GM21576 (cell line): ENCODE measurements around the gene DIPK1A.
A peak's percentile ranks its signal among the peaks of the same experiment; 100 is the strongest.
"Not testable (repeated sequence)": the region's sequence is repeated elsewhere in the genome, so short reads cannot be mapped to it uniquely, and the experiment has no call there.

ENCODE experiments used
- ATAC-seq: cut with Tn5 transposase; IDR thresholded peaks from one replicate; pipeline ENCODE4 v1.9.1; 2021; ENCODE audit warnings: mild to moderate bottlenecking, moderate library complexity; ENCODE audit not compliant: unreplicated experiment

DIPK1A gene

DNA sequence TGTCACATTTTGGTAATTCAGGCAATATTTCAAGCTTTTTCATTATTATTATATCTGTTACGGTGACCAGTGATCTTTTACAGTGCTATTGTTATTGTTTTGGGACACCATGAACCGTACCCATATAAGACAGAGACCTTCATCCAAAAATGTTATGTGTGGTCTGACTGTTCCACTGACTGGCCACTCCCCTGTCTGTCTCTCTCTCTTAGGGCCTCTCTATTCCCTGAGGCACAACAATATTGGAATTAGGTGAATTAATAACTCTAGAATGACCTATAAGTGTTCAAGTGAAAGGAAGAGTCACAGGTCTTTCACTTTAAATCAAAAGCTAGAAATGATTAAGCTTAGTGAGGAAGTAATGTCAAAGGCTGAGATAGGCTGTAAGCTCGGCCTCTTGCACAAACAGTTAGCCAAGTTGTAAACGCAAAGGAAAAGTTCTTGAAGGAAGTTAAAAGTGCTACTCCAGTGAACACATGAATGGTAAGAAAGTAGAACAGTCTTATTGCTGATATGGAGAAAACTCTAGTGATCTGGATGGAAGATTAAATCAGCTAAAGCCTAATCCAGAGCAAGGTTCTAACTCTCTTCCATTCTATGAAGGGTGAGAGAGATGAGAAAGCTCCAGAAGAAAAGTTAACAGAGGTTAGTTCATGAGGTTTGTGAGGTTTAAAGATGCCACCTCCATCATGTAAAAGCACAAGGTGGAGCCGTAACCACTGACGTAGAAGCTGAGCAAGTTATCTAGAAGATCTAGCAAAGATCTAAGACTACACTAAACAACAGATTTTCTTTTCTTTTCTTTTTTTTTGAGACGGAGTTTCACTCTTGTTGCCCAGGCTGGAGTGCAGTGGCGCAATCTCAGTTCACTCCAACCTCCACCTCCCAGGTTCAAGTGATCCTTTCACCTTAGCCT, 19.7 kb upstream of the DIPK1A start:
- ATAC-seq: peak; percentile 59

DNA sequence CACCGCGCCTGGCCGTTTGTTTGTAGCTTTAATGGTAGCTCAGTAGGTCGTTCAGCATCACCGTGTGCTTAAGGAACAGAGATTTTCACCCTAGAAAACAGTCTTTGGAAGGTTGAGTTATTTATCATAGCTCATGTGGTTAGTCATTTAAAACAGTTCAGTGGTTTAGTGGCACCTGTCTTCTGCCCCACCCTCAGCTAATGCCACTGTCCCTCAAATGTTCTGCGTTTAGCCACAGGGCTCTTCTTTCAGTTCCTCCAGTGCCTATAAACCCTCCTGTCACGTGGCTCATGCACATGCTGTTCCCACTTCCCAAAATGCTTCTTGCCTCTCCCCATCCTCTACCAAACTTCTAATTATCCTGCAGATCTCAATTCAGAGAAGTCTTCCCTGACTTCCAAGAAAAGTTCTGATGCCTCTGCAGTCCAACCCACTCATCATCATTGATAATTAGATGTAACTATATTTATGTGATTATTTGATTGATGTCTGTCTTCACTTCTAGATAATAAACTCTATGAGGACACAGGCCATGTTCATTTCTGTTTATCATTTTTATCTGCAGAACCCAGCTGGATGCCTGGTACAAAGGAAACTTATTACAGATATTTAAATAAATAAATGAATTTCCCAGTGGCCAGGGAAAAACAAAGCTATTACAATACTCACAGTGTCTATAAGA, 14.4 kb upstream of the DIPK1A start:
- peak; percentile 82 for ATAC-seq

DNA sequence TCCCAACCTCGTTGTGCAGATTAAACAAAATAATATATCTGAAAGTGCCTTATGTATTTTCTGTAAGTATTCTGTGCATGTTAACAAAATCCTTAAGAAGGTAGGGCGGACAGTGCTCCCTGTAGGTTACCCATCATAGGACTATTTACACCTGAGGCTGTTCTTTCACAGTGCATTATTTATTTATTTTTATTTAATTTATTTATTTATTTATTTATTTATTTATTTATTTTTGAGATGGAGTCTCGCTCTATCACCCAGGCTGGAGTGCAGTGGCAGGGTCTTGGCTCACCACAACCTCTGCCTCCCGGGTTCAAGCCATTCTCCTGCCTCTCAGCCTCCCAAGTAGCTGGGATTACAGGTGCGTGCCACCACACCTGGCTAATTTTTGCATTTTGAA, 12.8 kb upstream of the DIPK1A start:
- not testable (repeated sequence) for ATAC-seq

DNA sequence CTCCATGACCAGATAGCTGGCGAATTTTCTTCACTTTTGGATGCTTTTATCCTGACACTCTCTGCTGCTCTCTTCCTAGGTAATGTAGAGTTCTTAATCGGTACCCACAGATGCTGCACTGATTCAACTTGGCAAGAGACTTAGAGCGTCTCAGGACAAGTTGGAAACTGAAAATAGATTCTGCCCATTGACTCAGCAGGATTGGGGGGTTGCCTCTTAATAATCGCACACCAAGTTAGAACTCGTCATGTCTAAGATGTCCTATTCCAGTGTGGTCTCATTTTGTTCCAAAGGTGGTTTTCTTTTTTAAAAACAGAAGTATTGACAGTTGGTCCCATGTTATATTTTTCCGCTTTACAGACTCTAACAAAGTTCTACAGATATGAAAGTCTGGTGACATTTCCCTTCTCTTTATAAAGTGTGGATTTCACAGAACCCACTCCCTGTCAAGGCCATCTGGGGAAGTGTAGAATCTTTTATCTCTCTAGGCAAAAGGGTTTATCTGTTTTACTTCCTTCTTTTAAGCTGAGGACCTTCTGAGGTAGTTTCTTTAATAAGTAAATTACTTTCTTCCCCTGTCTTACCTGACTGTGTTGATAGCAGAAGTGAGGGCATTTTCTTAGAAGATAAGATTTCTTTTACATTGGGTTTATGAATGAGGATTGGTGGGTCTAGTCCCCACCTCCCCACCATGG, 12.1 kb upstream of the DIPK1A start:
- ATAC-seq: no peak

DNA sequence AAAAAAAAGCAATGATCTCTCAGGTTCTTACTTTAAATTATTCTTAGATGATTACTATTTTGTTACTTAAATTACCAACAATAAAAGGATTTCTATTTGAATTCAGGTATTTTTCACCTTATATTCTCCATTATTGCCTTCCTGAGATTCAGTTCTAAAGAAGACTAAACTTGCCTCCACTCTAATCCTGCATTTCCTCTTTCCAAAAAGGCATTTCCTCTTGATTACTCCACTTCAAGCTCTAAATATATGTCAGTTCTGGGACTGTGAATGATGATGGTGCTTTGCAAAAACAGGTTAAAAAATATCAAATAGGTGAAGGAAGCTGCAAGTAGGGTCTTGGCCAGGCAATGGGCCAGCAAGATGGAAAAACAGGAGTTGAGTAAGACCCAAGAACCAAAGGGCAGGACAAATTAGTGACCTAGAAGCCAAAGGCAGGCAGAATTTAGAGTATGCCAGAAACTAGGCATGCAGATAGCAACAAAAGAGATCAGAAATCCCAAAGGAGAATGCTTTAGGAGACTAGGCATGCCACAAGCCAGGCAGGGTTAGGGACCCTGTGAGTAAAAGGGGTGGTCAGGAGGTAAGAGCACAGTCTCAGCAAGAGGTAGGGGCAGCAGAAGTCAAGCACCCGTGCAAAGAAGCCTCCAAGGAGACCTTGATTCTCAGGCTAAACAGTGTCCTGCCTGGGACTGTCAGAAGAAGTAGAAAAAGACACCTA, 11.3 kb upstream of the DIPK1A start:
- ATAC-seq: no peak

GRCh38 chr1:92971932-92972331, 10.7 kb upstream of the DIPK1A start:
- ATAC-seq: not testable (repeated sequence)

- ATAC-seq: no peak
Observed at GRCh38 chr1:92970990-92971689, 9.9 kb upstream of the DIPK1A start.

DNA sequence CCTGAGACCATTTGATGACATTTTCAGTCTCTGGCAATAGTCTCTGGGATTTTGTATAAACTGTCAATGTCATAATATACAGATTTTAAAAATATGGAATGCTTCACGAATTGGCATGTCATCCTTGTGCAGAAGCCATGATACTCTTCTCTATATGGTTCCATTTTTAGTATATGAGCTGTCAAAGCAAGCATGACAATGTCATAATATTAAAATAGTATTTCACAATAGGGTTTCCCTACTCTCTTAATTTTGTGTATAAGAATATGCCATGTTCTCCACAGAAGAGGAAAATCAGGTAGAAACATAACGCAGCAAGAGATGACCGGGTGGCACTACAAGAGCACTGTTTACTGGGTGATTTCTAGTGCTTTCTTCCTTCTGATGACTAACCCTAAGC, 8.3 kb upstream of the DIPK1A start:
- no peak for ATAC-seq

DNA sequence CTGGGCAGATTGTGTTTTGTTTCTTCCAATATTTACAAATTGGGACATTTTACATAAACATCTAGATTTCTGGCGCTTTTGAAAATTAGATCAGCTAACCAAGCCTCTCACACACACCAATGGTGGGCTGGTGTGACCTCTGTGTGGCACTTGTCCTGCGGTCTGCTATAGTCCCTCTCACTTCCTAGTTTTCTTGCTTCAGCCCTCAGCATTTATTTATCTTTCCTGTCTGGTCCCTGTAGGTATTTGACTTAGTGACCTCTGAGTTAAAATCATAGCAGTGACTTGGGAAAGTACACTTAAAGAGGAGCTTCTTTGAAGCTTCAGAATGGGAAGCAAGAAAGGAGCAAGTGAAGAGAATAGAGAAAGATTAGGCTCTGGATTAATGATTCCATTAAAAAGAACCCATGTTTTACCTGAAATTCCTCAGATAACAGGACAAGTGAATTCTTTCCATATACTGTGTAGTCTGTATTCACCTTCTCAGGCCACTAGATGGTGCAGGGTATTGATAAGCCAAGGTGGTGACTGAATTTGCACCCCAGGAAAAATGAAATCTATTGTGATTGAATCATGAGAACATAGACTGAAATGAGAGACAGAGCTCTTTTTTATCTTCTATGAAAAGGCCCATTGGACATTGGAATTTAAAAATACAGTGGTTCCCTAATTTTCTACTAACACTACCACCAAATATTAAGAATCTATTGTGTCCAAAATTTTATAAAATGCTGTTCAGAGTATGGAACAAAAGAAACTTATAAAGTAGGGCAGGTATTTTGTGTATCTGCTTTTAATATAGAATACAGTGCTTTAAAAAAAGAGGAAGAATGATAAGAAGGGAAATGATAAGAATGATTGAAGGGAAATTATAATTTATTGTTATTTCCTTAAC, 7.1 kb upstream of the DIPK1A start:
- no peak for ATAC-seq

- no peak for ATAC-seq
Observed at GRCh38 chr1:92964998-92965397, 3.7 kb upstream of the DIPK1A start.

DNA sequence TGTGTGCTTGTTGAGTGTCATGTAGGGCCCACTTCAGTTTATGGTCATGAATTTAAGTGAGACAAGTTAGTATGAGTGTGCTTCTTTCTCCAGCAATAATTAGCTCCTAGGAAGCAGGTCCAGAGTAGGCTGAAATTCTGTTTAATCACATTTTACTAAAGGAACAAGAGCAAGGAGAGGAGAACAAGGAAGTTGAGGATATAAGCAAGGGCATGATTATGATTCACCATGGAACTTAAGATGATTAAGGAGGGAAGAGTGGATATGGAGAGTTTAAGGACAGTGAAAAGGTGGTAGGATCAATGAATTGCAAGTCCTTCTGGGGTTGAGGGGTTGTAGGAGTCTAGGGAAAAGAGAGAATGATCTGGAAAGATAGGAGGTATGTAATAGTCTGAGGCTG, 3.1 kb upstream of the DIPK1A start:
- ATAC-seq: no peak

- peak; percentile 59 for ATAC-seq
Observed at GRCh38 chr1:92961896-92962752, 862 bp upstream of the DIPK1A start.

- peak; percentile 35 for ATAC-seq
Observed at GRCh38 chr1:92960395-92961130, 699 bp downstream of the DIPK1A start.

DNA sequence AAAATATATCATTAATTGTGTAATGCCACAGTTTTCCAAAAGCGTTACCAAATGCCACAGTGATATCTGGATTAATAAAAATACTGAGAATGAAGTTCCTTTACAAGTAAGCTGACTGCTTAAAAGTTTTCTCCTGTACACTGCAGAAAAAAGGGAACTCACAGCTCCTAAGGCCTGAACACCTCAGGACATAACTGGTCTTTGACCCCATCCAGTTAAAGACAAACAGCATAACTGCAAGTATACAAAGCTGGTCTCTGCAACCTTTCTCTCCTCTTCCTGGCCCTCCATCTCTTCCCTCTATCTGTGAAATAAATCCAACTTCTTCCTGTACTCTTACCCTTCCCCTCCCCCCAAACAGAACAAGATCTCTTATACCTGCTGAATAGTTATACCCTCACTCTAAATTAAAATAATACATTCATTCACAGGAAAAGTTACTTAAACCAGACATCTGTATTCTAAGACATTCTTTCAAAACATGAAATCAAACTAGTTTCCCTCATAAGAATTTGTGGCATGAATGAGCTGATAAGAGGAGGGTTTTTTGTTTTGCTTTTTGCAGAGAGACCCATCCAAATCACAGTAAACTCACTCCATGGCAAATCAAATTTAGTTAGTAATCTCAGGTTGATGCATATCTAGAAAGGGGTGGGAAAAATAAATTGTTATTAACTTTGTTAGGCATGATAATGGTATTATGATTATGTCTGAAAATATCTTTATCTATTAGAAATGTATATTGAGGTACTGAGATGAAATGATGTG, 2.9 kb downstream of the DIPK1A start:
- ATAC-seq: no peak

DNA sequence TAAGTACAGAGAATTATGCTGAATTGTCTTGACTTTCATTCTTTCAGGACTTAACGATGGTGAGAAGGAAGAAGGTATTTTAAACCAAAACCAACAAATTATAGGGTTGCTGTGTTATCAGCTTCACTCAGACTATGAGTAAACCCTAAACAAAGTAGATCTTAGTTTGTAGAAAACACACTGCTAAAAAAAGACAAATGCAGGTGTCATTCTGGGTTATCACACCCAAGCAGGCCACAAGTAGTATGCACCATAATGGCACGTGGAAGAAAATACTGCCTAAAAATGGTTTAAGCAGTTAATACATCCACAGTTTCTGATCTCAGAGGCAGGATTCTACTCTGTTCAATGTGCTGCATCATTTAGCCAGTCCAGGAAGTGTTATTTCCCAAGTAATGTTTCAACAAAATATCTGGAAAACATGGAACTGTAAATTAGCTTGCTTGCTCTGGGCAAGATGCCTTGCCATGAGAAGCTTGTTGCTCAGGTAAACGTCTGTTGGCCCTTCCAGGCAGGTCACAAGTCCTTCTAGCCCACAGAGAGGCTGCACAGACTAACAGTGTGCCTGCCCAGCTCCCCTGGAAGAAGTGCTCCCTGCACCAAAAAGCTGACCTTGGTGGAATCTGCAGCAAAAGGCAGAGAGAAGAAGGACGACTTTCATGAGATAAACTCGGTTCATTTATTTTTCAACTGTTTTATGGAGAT, 4.1 kb downstream of the DIPK1A start:
- ATAC-seq: peak; percentile 32

DNA sequence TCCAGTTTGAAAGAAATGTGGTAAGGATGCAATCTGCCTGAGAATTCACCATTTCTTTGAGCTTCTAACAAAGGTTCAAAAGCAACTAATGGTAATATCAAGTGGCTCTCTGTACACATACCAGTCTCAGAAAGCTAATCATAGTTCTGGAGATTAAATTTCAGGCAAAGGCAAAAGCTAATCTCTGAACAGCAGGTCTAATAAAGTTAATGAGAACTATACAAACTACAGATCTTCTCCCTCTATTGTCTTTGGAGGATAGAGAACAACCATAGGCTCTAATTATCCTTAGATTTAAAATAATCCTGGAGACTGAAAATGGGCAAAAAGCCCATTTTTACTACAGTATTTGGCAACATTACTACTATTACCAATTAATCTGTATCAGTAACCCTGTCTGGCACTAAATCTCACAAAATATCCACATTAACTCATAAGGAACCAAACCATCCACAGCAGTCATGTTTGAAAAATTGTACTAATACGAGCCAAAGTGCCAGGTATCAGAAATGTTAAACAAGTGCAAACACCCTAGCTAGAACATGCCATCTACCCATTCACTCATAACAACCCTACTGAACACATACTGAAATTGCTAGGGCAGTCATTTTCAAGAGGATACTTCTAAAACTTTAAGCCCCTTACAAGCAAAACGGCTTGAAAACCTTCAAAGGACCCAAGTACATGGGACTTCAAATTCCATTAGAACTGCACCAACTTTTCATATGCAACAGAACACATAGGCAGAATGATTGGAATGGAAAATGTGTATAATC, 4.8 kb downstream of the DIPK1A start:
- no peak for ATAC-seq
